Endodermal cell (in vitro differentiated cells): ENCODE data around the gene PLCB1. TPM values are rescaled to one million over a fixed set of nuclear protein-coding genes. Genes with fewer than 3 reads are reported as not detected.

Experiments
- DNase-seq: peaks from one replicate; pipeline ENCODE4 v3.0.0-alpha.2; 2017
- H3K27ac ChIP-seq: 2 replicates; pipeline ENCODE4 v1.5.1; 2013; ENCODE audit warnings: mild to moderate bottlenecking, low read depth, low read length, moderate library complexity
- H3K27me3 ChIP-seq: 2 replicates; pipeline ENCODE4 v1.6.1; 2013; ENCODE audit warnings: mild to moderate bottlenecking, low read length, moderate library complexity; ENCODE audit not compliant: insufficient read depth, control insufficient read depth, poor library complexity, severe bottlenecking
- H3K36me3 ChIP-seq: 2 replicates; pipeline ENCODE4 v1.7.0; 2013; ENCODE audit warnings: mild to moderate bottlenecking, low read length, moderate library complexity; ENCODE audit not compliant: control insufficient read depth, insufficient read depth
- H3K4me1 ChIP-seq: one replicate; pipeline ENCODE4 v1.7.0; 2013; ENCODE audit warnings: low read length; ENCODE audit not compliant: control insufficient read depth, insufficient read depth
- H3K4me3 ChIP-seq: 2 replicates; pipeline ENCODE4 v1.5.1; 2013; ENCODE audit warnings: mild to moderate bottlenecking, low read length, moderate library complexity
- H3K9ac ChIP-seq: 2 replicates; pipeline ENCODE4 v1.6.1; 2013; ENCODE audit warnings: mild to moderate bottlenecking, low read length, moderate library complexity; ENCODE audit not compliant: poor library complexity, severe bottlenecking; ENCODE audit errors: extremely low read depth
- H3K9me3 ChIP-seq: 2 replicates; pipeline ENCODE4 v1.6.1; 2013; ENCODE audit warnings: mild to moderate bottlenecking, low read length, moderate library complexity; ENCODE audit not compliant: control insufficient read depth
- H3K27ac Mint-ChIP-seq: 2 replicates; pipeline ENCODE4 v1.8.0; 2020; ENCODE audit warnings: mixed read lengths
- H3K27me3 Mint-ChIP-seq: 2 replicates; pipeline ENCODE4 v1.8.0; 2021; ENCODE audit warnings: mild to moderate bottlenecking, mixed read lengths; ENCODE audit not compliant: insufficient read depth
- H3K36me3 Mint-ChIP-seq: 2 replicates; pipeline ENCODE4 v1.8.0; 2020; ENCODE audit warnings: low read depth, mixed read lengths
- H3K4me1 Mint-ChIP-seq: 2 replicates; pipeline ENCODE4 v1.8.0; 2020; ENCODE audit warnings: mixed read lengths
- H3K4me3 Mint-ChIP-seq: 2 replicates; pipeline ENCODE4 v1.8.0; 2020; ENCODE audit warnings: mild to moderate bottlenecking, moderate library complexity, mixed read lengths
- H3K9me3 Mint-ChIP-seq: 2 replicates; pipeline ENCODE4 v1.8.0; 2020; ENCODE audit warnings: mild to moderate bottlenecking, mixed read lengths
- CTCF ChIP-seq: fragments of 200-600 bp; sonication (generic); conservative IDR thresholded peaks from 2 replicates; pipeline ENCODE4 v1.5.0; 2021; ENCODE audit warnings: antibody characterized with exemption, mild to moderate bottlenecking
- WGBS, 2 experiments: methylation state at CpG; one replicate each; pipeline versions ENCODE4 v1.1.5 to v1.1.7; 2013; ENCODE audit warnings: missing lambda C conversion rate in 2 of 2, mixed read lengths in 1 of 2; ENCODE audit not compliant: insufficient coverage in 1 of 2, insufficient read length in 1 of 2; 5-methylcytosine and 5-hydroxymethylcytosine counted together
- total RNA-seq, 2 donors: library from RNA; stranded (reverse); fragmentation: NEBNext Ultra II Directional in 1 of 2; extraction: Animal tissue kit (Norgen Biotek cat#: 25700) in 1 of 2; gene quantifications; 2 replicates in 1 of 2; 3 replicates in 1 of 2; pipeline ENCODE4 v1.2.1, GENCODE V29; 2021

PLCB1 gene
- total RNA-seq, 2 donors from 2014 or later, result 15.3 to 16.5 TPM

DNA sequence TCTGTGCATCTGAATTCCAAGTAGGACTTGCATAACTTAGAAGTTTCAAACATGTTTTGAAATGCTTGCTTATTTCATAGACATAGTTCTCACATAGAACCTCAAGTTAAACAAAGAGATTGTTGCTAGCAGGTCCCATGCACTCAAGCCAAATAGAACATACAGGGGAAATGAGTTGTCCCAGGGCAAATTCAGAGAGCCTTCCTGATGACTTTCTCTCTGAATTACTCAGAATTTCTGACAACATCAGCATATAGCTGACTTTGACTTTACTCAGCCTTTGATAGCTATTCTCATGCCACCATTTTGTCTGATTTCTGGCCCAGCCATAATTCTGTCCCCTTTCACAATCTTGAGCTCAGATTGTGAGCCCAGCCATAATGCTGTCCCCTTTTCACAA lies 603.6 kb downstream of the PLCB1 start:
- H3K4me1 Mint-ChIP-seq, result no peaks in the 10 kb centered on the region
- H3K9me3 ChIP-seq, result no peaks in the 10 kb centered on the region
- H3K27me3 Mint-ChIP-seq, result no peaks in the 10 kb centered on the region
- no peak for TF ChIP-seq CTCF
- no peaks in the 10 kb centered on the region for H3K4me1 ChIP-seq
- peaks cover 18% of the 10 kb centered on the region for H3K36me3 Mint-ChIP-seq
- no peak overlapping the region for H3K9ac ChIP-seq
- H3K36me3 ChIP-seq, result no peaks in the 10 kb centered on the region
- H3K27ac Mint-ChIP-seq, result no peak overlapping the region
- H3K4me3 ChIP-seq, result no peak overlapping the region
- no peak for DNase-seq
- H3K27ac ChIP-seq, result no peak overlapping the region
- no peaks in the 10 kb centered on the region for H3K27me3 ChIP-seq
- no peaks in the 10 kb centered on the region for H3K9me3 Mint-ChIP-seq
- no peak overlapping the region for H3K4me3 Mint-ChIP-seq

- Mint-ChIP-seq H3K4me1 (no peaks in the 10 kb centered on the region), H3K36me3 (peaks cover 31% of the 10 kb centered on the region), H3K9me3 (no peaks in the 10 kb centered on the region), H3K27ac (no peak overlapping the region), H3K4me3 (no peak overlapping the region), H3K27me3 (no peaks in the 10 kb centered on the region)
- Histone ChIP-seq H3K4me3 (no peak overlapping the region), H3K27ac (no peak overlapping the region), H3K27me3 (no peaks in the 10 kb centered on the region), H3K36me3 (no peaks in the 10 kb centered on the region), H3K4me1 (no peaks in the 10 kb centered on the region), H3K9me3 (no peaks in the 10 kb centered on the region), H3K9ac (no peak overlapping the region)
- no peak for TF ChIP-seq CTCF
- WGBS, 2 experiments, result 90 to 100% methylated on average over 1 to 4 of the region's 4 CpGs
- no peak for DNase-seq
These were observed 608.2 kb downstream of the PLCB1 start for GRCh38 chr20:8740265-8740664.

GRCh38 chr20:8744228-8744844 lies 612.3 kb downstream of the PLCB1 start:
- no peak for TF ChIP-seq CTCF
- H3K27ac ChIP-seq, result no peak overlapping the region
- H3K9me3 Mint-ChIP-seq, result no peaks in the 10 kb centered on the region
- no peaks in the 10 kb centered on the region for H3K4me1 ChIP-seq
- H3K4me1 Mint-ChIP-seq, result no peaks in the 10 kb centered on the region
- H3K4me3 ChIP-seq, result no peak overlapping the region
- H3K9ac ChIP-seq, result no peak overlapping the region
- H3K27me3 ChIP-seq, result no peaks in the 10 kb centered on the region
- no peak for DNase-seq
- no peaks in the 10 kb centered on the region for H3K27me3 Mint-ChIP-seq
- H3K9me3 ChIP-seq, result no peaks in the 10 kb centered on the region
- H3K27ac Mint-ChIP-seq, result no peak overlapping the region
- WGBS, 2 experiments, result 91% methylated on average over 3 of the region's 3 CpGs; no CpG with 5 or more reads in 1 of the 2 experiments
- no peak overlapping the region for H3K4me3 Mint-ChIP-seq
- H3K36me3 ChIP-seq, result no peaks in the 10 kb centered on the region
- peaks cover 21% of the 10 kb centered on the region for H3K36me3 Mint-ChIP-seq
